ENCODE results near the gene GABPB2.

Gene GABPB2

GRCh38 chr1:151133018-151133806 is 62.7 kb downstream of the GABPB2 start:
- DNase-seq, result no peak

GRCh38 chr1:151134396-151134795 is 63.8 kb downstream of the GABPB2 start:
- DNase-seq, result no peak

- DNase-seq, result no peak
These were observed 64.4 kb downstream of the GABPB2 start for GRCh38 chr1:151134991-151135390.

- no peak for DNase-seq
These were observed 65.1 kb downstream of the GABPB2 start for GRCh38 chr1:151135433-151136385.

- DNase-seq, result no peak
These were observed 67.2 kb downstream of the GABPB2 start for GRCh38 chr1:151137789-151138188.

GRCh38 chr1:151142411-151143056 is 72.0 kb downstream of the GABPB2 start:
- DNase-seq, result no peak

- DNase-seq, result no peak
These were observed 72.5 kb downstream of the GABPB2 start for GRCh38 chr1:151143057-151143435.

- DNase-seq, result no peak
These were observed 73.4 kb downstream of the GABPB2 start for GRCh38 chr1:151143986-151144385.

GRCh38 chr1:151144474-151145303 is 74.1 kb downstream of the GABPB2 start:
- no peak for DNase-seq

- DNase-seq, result no peak
These were observed 74.9 kb downstream of the GABPB2 start for GRCh38 chr1:151145304-151146071.

GRCh38 chr1:151146072-151146411 is 75.5 kb downstream of the GABPB2 start:
- DNase-seq, result no peak

- peak; percentile 53 to 83 for DNase-seq
These were observed 76.0 kb downstream of the GABPB2 start, which contains the start of gene SEMA6C for GRCh38 chr1:151146412-151147131. Gene SEMA6C, minus strand, starts transcription at chr1:151146631. Its CDS starts 4,010 bp downstream, at chr1:151142621.

- DNase-seq, result no peak
These were observed 76.6 kb downstream of the GABPB2 start for GRCh38 chr1:151147132-151147503.

- no peak for DNase-seq
These were observed 77.1 kb downstream of the GABPB2 start for GRCh38 chr1:151147665-151148064.

GRCh38 chr1:151156515-151156819 is 85.9 kb downstream of the GABPB2 start, which contains the start of gene TNFAIP8L2:
Gene TNFAIP8L2, plus strand, starts transcription at chr1:151156649. Its CDS starts 2,049 bp downstream, at chr1:151158698.
- DNase-seq, result no peak

- DNase-seq, result no peak
These were observed 86.5 kb downstream of the GABPB2 start for GRCh38 chr1:151157067-151157531.

GRCh38 chr1:151158326-151158725 is 87.8 kb downstream of the GABPB2 start:
- no peak for DNase-seq

GRCh38 chr1:151158751-151159251 is 88.2 kb downstream of the GABPB2 start:
- DNase-seq, result no peak

- DNase-seq, result no peak
These were observed 88.8 kb downstream of the GABPB2 start for GRCh38 chr1:151159373-151159772.

GRCh38 chr1:151164732-151165280 is 94.2 kb downstream of the GABPB2 start:
- DNase-seq, result no peak
